Stimulated activated CD8-positive, alpha-beta memory T cell treated with anti-CD3 and anti-CD28 coated beads, Interleukin-4, amount 100 ng/mL, for 48 hours (primary cell): ENCODE results near the gene TICAM2.
A peak's percentile ranks its signal among the peaks of the same experiment; 100 is the strongest.
"Not testable (repeated sequence)": the region's sequence is repeated elsewhere in the genome, so short reads cannot be mapped to it uniquely, and the experiment has no call there.

Experiments
- DNase-seq: peaks from one replicate; pipeline ENCODE4 v3.0.0-alpha.2; 2020

Gene TICAM2, protein sequence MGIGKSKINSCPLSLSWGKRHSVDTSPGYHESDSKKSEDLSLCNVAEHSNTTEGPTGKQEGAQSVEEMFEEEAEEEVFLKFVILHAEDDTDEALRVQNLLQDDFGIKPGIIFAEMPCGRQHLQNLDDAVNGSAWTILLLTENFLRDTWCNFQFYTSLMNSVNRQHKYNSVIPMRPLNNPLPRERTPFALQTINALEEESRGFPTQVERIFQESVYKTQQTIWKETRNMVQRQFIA

DNA sequence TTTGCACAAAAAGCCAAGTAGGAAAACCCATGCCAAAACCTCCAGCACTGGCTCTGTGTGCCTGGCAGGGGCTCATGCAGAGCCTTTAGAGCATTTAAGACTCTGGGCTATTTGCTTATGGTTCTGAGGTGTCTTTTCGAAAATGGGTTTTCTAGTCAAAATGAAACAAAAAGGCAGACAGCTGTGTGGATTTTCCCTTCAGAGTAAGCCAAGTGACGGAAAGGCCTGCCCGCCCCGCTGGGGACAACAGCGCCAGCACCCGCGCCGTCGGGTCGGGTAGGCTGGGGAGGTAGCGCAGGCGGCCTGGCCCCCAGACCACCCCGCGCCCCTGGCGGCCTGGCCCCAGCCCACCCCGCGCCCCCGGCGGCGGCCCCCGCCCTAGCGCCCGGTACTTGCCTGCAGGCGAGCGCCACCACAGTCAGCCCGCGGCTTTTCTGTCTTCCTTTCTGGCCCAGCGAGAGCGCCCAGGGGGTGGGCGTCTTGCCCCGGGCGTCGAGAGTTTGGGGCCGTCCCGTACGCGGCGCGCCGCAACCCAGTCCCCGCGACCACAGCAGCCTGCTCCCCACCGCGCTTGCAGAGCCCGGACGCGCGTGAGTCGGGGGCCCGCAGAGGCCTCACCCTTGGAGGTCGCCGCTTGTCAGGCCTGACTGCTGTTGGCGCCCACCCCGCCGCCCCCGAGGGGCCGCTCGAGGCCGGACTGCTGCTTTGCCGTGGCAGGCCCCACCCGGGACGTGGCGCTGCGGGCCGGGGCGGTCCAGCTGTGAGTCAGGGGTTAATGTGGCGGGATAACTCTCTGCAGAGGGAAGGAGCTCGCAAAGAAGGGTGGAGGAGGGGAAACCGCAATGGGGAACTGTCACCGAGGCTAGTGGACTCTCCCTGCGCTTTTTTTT, at the start of gene TICAM2:
Gene TICAM2, minus strand, starts transcription at position 779 of the 890 bp plus-strand sequence. CDS start 21,223 bp downstream, outside the sequence.
- peak; percentile 71 for DNase-seq

DNA sequence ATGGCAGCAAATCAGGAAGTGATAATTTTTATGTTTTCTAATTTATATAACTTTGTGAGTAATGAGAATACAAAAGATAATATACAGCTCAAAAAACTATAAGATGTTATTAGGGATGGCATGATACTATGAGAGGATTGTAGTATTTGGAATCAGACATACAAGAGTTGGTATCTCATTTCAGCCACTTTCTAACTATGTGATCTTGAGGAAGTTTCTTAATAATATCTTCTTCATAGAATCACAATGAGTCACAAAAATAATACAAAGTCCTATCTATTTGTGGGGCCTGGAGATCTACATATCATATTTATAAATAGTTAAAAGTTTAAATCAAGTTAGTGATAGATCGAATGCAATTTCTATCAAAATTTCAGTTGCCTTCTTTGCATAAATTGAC, 47.3 kb upstream of the TICAM2 start:
- no peak for DNase-seq

DNA sequence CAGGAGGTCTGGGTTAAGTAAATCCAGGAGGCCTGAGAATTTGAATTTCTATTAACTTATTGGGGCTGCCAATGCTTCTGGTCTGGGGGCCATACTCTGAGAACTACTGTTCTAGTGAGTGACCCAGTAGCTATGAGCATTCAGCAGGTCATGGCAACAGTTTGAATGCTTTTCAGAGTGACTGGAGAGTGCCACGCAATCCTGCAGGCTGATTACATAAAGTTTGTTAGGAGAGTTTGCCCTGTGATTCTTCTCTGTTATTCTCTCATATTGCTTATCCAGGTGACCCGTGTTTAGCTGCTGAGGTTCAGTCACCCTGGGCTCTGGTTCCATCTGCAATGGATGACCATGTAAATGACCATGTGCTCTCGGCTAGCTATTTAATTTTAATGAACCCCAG, 45.8 kb upstream of the TICAM2 start:
- DNase-seq = no peak

DNA sequence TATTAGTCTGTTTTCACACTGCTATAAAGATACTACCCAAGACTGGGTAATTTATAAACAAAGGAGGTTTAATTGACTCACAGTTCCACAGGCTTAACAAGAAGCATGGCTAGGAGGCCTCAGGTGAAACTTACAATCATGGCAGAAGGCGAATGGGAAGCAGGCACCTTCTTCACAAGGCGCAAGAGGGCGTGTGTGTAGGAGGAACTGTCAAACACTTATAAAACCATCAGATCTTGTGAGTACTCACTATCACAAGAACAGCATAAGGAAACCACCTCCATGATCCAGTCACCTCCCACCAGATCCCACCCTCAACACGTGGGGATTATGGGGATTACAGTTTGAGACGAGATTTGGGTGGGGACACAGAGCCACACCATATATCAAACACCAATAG, 43.1 kb upstream of the TICAM2 start:
- DNase-seq = not testable (repeated sequence)

DNA sequence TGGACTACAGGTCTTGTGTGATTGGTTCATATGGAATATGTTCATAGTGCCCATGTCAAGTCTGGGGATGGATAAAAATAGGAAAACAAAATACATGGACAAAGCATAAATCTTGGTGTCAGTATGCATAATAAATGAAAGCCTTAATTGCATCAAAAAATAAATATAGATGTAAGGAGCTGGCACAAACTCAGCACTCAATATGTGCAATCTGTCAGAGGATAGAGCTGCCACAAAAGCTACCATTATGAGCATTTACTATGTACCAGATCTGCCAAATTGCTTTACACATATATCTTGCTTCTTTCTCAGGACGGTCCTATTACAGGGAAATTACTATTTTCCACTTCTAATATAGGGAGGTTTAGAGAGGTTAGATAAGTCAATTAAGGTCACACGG, 41.8 kb upstream of the TICAM2 start:
- DNase-seq = no peak

DNA sequence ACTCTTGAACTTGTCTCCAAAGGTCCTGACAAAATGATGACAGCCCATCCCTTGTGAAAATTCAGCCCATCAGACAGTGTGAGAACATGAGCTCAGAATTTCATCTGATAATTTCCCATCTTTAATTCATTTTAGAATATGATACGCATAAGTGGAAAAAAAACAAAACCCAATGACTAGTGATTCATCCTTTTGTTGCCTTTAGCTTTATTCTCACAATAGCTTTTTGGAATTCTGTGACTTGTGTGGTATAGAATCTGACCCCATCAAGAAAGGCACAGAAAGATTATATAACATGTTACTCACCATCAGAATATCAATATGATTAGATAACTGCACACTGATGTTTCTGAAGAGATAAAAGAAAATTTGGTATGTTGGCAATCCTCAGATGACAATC, 39.7 kb upstream of the TICAM2 start:
- no peak for DNase-seq

DNA sequence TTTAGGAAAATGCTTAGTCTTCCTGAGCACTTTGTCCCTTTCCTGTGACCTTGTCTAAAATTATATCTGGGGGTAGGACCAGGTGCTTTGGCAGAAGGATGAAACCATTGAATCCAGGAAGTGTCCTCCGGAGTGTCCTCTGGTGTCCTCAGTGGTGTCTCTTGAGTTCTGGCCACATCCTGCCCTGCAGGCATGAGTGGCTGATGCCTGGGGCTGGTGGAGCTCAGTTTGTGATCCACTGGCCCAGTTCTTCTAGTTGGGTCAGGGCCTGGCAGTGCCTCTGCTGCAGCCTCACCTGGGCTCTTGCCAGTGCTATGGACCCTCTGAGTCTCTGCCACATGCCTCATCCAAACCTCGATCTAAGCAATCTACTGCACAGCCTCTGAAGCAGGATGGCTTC, 38.0 kb upstream of the TICAM2 start:
- no peak for DNase-seq

DNA sequence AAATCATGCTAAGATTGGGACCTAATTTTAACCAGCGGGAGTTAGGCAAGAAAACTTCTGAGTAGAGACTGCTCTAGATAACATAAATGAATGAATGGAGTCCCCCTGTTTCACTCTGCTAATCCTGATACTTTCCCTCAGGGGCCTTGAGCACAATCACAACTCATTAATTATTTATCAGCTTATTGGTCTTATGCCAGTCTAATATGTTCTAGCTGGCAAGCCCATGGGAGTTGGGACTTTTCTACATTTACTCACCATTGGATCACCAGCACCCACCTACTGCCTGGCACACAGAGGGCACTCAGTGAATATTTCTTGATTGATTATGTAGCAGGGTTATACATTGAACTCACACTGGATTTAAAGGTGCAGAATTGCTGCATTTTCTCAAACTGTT, 37.1 kb upstream of the TICAM2 start:
- DNase-seq = no peak

DNA sequence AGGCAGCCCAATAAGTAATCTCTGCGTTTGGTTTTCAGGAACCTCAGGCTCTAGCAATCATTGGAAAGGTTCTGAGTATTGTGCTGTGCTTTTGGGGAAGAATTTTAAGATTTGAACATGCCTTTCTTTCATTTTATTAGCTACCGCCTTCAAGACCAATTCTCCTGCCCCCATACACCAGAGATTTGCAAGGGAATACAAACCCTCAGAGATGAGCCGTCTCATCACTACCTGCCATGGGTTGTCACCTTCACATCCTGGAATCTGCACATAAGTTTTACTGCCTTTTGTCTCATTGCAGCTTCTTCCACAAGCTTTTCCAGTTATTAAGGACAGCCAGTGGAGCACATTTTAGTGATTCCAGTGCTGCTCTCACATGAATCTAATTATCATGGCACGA, 35.2 kb upstream of the TICAM2 start:
- no peak for DNase-seq

DNA sequence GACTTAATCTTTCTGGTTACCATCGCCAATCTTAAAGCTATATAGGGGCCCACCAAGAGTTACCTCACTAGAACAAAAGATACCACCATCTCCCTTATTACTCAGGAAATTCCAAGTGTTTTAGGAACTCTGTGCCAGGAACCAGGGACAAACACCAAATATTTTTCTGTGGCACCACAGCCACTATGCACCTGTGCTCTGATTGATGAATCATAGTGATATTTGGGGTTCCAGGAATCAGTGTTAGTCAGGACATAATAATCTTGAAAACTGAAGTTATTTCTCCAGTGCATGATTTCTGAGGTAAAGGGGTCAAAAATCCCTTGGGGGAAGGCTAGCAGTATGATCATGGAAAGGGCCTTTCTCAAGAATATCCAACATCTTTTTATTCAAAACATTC, 33.7 kb upstream of the TICAM2 start:
- DNase-seq = no peak

DNA sequence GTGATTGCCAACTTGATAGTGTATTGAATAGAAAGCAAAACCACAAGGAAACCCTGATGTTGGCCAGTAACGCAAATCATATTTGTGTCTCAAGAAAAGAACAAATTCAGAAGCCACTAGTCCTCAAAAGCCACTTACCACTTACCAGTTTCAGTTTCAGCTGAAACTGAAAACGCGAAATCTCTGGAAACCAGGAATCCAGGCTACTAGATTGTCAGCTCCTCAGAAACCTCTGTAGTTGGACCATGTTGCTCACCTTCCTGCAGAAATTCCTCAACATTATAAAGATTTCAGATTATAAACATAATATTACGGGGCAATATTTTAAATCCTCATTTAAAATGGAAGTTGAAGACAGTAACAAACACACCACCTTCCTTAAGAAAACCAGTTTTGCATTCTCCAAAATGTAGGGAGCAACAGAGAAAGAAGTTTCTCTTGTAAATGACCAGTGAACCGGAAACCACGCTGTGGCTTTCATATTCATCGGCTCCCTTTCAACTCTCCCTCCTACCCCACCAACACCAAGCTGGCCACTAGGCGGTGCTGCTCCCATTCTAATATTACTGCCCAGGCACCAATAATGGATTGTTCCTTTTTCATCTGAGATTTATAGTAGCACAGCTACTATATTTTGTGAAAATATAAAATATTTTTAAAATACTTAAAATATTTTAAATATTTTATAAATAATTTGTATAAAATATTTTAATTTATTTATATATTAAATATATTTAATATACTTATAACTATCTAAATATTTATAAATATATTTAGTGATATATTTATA, 32.3 kb upstream of the TICAM2 start:
- DNase-seq = peak; percentile 93

DNA sequence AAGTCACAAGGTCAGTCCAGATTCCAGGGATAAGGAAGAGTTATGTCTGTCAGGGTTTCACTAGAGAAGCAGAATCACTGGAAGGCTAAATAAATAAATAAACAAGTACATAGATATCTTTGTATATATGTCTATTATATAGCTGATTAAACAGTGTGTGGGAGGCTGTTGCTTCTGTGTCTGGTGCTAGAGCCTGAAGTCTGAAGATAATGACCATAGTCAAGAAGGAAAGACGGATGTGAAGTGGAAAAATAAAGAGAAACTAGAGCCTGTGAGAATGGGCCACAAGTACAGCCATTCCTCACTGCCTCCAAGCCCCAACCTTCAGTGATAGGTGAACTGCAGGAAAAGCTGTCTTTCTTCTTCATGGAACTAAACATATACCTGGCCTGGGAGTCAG, 27.6 kb upstream of the TICAM2 start:
- DNase-seq = no peak

DNA sequence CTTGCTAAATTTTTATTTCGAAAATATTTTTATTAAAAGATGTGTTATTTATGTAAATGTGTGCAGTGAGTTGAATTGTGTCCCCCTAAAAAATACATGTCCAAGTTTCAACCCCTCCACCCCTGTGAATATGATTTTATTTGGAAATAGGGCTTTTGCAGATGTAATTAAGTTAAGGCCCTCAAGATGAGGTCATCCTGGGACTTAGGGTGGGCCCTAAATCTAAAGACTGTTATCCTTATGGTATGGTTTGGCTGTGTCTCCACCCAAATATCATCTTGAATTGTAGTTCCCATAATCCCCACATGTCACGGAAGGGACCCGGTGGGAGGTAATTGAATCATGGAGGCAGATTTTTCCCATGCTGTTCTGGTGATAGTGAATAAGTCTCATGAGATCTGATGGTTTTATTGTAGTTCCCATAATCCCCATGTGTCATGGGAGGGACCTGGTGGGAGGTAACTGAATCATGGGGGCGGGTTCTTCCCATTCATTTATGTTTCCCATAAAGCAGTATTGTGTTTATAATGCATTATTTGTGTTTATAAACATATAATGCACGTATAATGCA, 25.1 kb upstream of the TICAM2 start:
- DNase-seq = no peak

DNA sequence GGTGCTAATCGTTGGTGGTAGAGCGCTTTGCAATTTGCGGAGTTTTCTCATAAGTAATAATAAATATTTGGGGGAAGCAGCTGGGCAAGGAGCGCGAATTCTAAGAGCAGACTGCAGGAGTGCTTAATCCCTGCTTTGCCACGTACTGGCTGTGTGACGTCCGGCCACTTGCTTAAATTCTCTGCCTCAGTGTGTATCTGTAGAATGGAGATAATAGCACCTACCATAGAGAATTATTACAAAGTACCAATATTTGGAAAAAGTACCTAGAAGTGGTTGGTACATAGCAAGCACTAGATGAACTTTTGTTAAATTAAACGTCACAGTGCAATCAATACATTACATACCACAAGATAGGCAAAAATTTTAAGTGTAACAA, 24.2 kb upstream of the TICAM2 start:
- DNase-seq = no peak

DNA sequence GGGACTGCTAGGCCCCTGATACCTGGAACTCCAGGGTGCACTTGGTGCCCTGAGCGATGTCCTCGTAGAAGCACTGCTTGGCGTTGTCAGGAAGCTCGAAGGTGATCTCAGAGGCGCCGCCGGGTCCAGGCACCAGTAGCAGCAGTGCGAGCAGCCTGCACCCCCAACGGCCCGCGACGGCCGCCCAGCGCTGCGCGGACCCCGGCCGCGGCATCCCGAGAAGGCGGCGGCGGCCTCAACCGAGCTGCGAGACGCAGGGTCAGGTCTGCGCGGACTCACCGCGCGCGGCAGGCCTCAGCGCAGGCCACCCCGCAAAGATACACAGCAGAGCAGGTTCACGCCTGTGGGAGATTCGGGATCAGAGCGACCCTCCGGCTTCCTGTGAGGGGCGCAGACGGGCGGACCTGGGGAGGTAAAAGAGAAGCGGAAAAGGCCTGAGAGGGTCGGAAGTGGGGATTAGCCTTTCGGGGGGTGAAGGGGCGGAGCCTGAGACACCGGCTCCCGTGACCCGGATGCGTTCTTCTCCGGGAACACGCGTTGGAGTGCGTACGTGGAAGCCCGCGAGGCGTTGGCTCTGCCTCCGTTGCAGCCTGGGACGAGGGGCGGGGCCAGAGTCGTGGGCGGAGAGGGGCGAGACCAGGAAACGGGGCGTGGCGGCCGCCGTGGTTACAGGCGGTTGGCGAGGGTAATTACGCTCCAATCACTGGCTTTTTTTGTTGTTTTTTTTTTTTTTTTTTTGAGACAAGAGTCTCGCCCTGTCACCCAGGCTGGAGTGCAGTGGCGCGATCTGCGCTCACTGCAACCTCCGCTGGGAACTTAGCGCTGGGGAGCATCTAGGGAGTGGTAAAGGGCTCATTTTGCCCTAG, 23.5 kb upstream of the TICAM2 start, which contains the start of gene TMED7:
Gene TMED7, minus strand, starts transcription at position 458 of the 866 bp plus-strand sequence. Its CDS starts 244 bp downstream, at position 214.
- peak; percentile 100 for DNase-seq

DNA sequence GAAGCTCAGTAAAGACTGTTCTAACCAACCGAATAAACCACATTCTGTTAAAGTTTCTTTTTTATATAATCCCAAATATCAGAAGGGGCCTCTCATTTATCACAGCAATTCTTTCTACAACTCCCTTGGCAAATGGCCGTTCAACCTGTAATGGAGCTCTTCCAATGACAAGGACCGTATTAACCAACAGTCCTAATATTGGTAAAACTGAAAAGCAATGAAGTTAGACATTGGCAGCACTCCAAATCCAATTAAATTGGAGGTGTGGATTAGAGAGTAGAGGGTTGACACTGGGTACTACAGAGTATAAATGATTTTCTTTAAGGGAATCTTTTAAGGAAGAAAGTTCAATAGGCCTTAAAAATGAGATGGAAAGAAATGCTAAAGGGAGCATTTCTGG, 22.7 kb upstream of the TICAM2 start:
- no peak for DNase-seq

DNA sequence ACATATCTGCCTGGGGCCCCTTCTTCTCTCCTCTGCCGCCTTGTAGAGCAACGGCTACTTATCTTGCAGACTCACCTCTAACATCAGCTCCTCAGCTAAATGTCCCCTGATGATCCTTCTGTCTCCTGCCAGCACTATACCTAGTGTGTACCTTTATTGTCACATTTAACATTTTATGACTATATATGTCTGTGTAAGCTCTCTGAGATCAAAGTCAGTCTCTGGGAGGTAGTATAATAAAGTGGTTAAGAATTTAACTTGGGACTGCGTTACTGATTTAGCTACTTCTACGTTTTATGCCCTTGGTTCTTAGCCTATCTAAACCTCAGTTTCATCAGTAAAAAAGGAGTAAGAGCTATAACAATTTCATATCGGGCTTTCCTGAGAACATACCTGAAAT, 21.4 kb upstream of the TICAM2 start:
- DNase-seq = no peak

DNA sequence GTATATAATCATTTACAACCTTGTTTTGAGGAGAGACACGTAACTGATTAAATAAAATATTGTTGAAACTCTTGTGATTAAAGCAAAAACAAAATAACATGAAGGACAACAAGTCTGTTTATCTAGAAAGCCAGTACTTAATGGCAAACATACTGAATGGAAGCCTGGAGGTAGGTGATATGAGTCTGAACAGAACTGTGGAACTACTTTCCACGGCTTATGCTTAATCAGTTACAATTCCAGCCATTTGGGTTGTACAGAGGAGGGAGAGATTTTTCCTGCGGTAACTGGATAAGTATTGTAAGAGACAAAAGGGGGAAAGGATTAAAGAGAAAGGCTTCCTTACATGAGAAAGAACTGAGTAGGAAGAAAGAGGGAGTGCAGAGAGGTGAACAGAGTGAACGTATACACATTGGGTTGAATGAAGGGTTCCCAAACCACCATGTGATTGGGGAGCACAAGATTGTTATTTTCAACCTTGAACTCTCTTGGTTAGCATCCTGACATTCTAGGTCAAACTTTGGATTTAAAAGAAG, 19.2 kb upstream of the TICAM2 start:
- DNase-seq = no peak

DNA sequence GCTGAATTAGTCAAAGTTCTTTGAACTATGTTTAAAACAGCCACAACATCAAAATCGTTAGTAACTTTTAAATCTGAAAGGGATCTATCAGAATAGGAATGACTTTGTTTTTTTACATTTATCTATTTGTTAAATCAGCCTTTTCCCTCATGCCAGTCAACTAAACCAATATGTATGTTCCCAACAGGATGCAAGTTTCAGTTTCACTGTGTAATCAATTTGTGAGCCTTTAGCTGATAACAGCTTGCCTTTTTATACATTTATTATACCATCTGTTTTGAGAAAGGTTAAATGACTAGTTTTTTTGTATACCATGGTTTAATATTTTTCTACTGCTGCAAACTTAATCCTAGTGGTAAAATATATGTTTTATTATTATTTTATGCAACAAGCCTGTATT, 14.6 kb upstream of the TICAM2 start:
- DNase-seq = no peak

DNA sequence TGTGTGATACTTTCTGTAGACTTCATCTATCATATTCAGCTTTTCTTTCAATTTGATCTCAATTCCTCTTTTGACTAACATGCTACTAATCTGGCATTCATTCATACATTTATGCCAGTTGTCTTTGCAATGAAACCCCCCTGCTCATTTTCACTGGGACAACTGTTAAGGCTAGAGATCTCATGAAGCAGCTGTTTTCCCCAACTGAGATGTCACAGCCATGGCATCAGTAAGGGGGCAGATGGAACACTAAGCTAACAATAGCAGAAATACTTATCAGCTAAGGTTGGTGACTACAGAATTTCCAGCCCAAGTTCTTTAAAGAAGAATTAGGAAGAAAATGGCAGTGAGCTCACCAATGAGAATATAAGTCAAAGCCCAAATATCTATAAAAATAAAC, 14.2 kb upstream of the TICAM2 start:
- DNase-seq = no peak

DNA sequence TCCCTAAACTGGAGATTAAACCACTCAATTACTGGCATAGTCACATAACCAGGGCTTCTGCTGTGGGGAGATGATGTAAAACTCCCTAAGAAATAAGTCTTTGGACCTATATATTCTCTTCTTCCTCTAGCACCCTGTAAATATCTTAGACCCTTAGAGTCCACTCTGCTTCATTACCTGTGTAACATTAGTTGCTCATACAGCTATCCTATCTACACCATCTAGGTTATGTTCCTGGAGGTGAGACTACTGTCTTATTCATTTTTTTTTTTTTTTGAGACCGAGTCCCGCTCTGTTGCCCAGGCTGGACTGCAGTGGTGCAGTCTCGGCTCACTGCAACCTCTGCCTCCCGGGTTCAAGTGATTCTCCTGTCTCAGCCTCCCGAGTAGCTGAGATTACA, 9.6 kb upstream of the TICAM2 start:
- DNase-seq = no peak

DNA sequence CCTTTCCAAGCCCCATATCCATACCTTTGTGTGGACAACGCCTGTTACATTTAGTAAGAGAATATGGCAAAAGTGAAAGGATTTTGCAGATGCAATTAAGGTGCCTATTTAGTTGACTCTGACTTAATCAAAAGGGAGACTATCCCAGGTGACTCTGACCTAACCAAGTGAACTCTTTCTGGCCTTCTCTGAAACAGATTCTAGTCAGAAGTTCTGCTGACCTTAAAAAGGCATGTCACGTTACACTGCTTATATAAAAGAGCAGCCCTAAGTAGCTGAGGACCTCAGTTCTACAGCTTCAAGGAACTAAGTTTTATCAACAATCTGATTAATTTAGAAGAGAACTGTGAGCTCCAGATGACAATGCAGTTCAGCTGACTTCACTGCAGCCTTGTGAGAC, 5.7 kb upstream of the TICAM2 start:
- DNase-seq = no peak
